GM04504 (cell line): ENCODE data around the gene REM2.
"Not testable (repeated sequence)": the region's sequence is repeated elsewhere in the genome, so short reads cannot be mapped to it uniquely, and the experiment has no call there.

ENCODE experiments used
- DNase-seq: peaks from one replicate; pipeline ENCODE4 v3.0.0-alpha.2; 2012; ENCODE audit warnings: low read depth

Gene REM2

GRCh38 chr14:22848351-22849164, 34.5 kb upstream of the REM2 start:
- peak; percentile 77 for DNase-seq

GRCh38 chr14:22849212-22849819, 33.7 kb upstream of the REM2 start:
- no peak for DNase-seq

GRCh38 chr14:22850944-22851764, 31.9 kb upstream of the REM2 start:
- DNase-seq, result peak; percentile 95

- DNase-seq, result not testable (repeated sequence)
Observed at GRCh38 chr14:22852178-22852577, 30.8 kb upstream of the REM2 start.

GRCh38 chr14:22852599-22852939, 30.5 kb upstream of the REM2 start:
- no peak for DNase-seq

GRCh38 chr14:22852940-22853767, 29.9 kb upstream of the REM2 start:
- DNase-seq, result peak; percentile 65

GRCh38 chr14:22854296-22854695, 28.7 kb upstream of the REM2 start:
- DNase-seq, result not testable (repeated sequence)

GRCh38 chr14:22854963-22855724, 27.9 kb upstream of the REM2 start:
- DNase-seq, result no peak

GRCh38 chr14:22856428-22856827, 26.6 kb upstream of the REM2 start:
- DNase-seq, result no peak

GRCh38 chr14:22860377-22860776, 22.6 kb upstream of the REM2 start:
- not testable (repeated sequence) for DNase-seq

GRCh38 chr14:22861651-22862050, 21.4 kb upstream of the REM2 start:
- DNase-seq, result no peak

GRCh38 chr14:22864979-22865378, 18.0 kb upstream of the REM2 start:
- no peak for DNase-seq

- no peak for DNase-seq
Observed at GRCh38 chr14:22865424-22866405, 17.3 kb upstream of the REM2 start.

GRCh38 chr14:22866874-22867273, 16.1 kb upstream of the REM2 start:
- DNase-seq, result no peak

GRCh38 chr14:22870811-22871223, 12.2 kb upstream of the REM2 start:
- DNase-seq, result no peak

GRCh38 chr14:22871224-22872032, 11.6 kb upstream of the REM2 start, which contains the start of gene LRP10:
Gene LRP10, plus strand, starts transcription at chr14:22871740. Its CDS starts 564 bp downstream, at chr14:22872304.
- DNase-seq, result no peak

- peak; percentile 72 for DNase-seq
Observed at GRCh38 chr14:22872033-22872832, 10.8 kb upstream of the REM2 start.
